ENCODE data around the gene SLC17A5. TPM values are rescaled to one million over a fixed set of nuclear protein-coding genes. Genes with fewer than 3 reads are reported as not detected.

The SLC17A5 gene
- total RNA-seq, 2 experiments from 2014 or later = 7.4 to 9.6 TPM

DNA sequence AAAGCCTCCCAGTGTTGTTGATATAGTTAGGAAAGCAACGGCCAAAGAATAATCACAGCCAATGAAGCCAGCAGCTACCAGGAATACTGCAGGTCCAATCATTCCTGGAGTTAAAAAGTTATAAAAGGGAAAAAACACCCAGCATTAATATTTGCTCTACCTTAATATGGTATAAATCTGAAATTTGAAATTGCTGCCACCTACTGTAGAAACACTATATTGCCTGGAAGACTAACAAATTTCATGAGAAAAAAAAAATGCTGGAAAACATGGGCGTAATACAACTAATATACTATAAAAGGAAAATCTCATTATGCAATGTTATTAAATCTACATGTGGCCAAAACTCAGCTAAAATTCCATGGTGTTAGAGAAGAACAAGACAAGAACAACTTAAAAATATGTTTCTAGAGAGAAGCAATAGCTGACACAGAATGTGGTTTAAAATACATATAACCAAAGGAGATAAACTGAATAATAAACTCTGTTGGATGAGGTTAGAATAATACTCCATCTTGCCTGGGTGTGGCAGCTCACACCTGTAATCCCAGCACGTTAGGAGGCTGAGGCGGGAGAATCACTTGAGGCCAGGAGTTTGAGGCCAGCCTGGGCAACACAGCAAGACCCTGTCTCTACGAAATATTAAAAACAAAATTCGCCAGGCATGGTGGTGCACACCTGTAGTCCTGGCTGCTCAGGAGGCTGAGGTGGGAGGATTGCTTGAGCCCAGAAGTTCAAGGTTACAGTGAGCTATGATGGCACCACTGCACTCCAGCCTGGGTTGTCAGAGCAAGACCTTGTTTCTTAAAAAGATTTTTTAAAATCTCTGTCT lies 43.1 kb downstream of the SLC17A5 start:
- Histone ChIP-seq H3K36me3 (ENCODE audit: insufficient read depth, low read length) (peaks cover 34% of the 10 kb centered on the region), H4K20me1 (ENCODE audit: insufficient read depth, low read length) (no peaks in the 10 kb centered on the region), H3K4me3 (ENCODE audit: low read depth, low read length, poor library complexity, severe bottlenecking) (no peak overlapping the region), H2AFZ (ENCODE audit: low read length) (no peak overlapping the region), H3K27ac (ENCODE audit: low read depth, low read length, poor library complexity, severe bottlenecking) (no peak overlapping the region), H3K9me2 (ENCODE audit: insufficient read depth, low read length) (no peaks in the 10 kb centered on the region), H3K79me2 (ENCODE audit: insufficient read depth, low read depth, low read length) (no peaks in the 10 kb centered on the region), H3K9me3 (ENCODE audit: low read length) (no peaks in the 10 kb centered on the region), H3K4me1 (ENCODE audit: insufficient read depth, low read length, poor library complexity, severe bottlenecking) (no peaks in the 10 kb centered on the region), H3K4me2 (ENCODE audit: low read length) (no peak overlapping the region)
- TF ChIP-seq, protein P1, sequence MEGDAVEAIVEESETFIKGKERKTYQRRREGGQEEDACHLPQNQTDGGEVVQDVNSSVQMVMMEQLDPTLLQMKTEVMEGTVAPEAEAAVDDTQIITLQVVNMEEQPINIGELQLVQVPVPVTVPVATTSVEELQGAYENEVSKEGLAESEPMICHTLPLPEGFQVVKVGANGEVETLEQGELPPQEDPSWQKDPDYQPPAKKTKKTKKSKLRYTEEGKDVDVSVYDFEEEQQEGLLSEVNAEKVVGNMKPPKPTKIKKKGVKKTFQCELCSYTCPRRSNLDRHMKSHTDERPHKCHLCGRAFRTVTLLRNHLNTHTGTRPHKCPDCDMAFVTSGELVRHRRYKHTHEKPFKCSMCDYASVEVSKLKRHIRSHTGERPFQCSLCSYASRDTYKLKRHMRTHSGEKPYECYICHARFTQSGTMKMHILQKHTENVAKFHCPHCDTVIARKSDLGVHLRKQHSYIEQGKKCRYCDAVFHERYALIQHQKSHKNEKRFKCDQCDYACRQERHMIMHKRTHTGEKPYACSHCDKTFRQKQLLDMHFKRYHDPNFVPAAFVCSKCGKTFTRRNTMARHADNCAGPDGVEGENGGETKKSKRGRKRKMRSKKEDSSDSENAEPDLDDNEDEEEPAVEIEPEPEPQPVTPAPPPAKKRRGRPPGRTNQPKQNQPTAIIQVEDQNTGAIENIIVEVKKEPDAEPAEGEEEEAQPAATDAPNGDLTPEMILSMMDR (conservative IDR thresholded peaks at IDR 0.05; ENCODE audit: low read length) = peak; percentile 83
- no peak for TF ChIP-seq EZH2phosphoT487 (IDR thresholded peaks at IDR 0.05; ENCODE audit: borderline replicate concordance, low read depth, low read length)
- ChIA-PET POLR2A (interaction anchor here (0.6 to 2.7 kb wide), 9 partner anchors 21 to 917 kb away, joined by 3 to 12 read pairs (median 3); partner anchors contain the start of gene EEF1A1), CTCF (ENCODE audit: unreplicated experiment) (no interaction called here)
- BruUV-seq (replicated peaks) = no TSS peak
- intact Hi-C loops (cut with micrococcal nuclease; ENCODE audit: unreplicated experiment) = loop anchor here (2.0 kb wide), 1 partner anchor 96 kb away; no protein-coding TSS in a partner anchor
- DNase-seq (ENCODE audit: low spot score) = peak; percentile 51

DNA sequence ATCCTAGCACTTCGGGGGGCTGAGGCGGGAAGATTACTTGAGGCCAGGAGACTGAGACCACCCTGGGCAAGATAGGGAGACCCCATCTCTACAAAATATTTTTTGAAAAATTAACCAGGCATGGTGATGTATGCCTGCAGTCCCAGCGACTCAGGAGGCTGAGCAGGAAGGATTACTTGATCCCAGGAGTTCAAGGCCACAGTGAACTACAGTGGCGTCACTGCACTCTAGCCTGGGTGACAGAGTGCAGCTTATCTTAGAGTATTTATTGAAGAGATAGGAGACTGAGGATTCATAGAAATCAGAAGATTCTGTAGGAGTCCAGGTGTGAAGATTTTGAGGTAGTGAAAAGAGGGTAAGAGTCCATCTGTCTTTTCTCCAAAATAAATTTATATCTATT lies 45.0 kb downstream of the SLC17A5 start:
- Histone ChIP-seq H3K9me3 (ENCODE audit: low read length) (no peaks in the 10 kb centered on the region), H4K20me1 (ENCODE audit: insufficient read depth, low read length) (no peaks in the 10 kb centered on the region), H3K36me3 (ENCODE audit: insufficient read depth, low read length) (peaks cover 28% of the 10 kb centered on the region), H3K27ac (ENCODE audit: low read depth, low read length, poor library complexity, severe bottlenecking) (no peak overlapping the region), H3K4me2 (ENCODE audit: low read length) (no peak overlapping the region), H3K79me2 (ENCODE audit: insufficient read depth, low read depth, low read length) (no peaks in the 10 kb centered on the region), H3K4me1 (ENCODE audit: insufficient read depth, low read length, poor library complexity, severe bottlenecking) (no peaks in the 10 kb centered on the region), H2AFZ (ENCODE audit: low read length) (no peak overlapping the region), H3K4me3 (ENCODE audit: low read depth, low read length, poor library complexity, severe bottlenecking) (no peak overlapping the region), H3K9me2 (ENCODE audit: insufficient read depth, low read length) (no peaks in the 10 kb centered on the region)
- TF ChIP-seq EZH2phosphoT487 (IDR thresholded peaks at IDR 0.05; ENCODE audit: borderline replicate concordance, low read depth, low read length) = no peak
- TF ChIP-seq, protein P1 (conservative IDR thresholded peaks at IDR 0.05; ENCODE audit: low read length) = no peak
- intact Hi-C loops (cut with micrococcal nuclease; ENCODE audit: unreplicated experiment) = no loop called here
- DNase-seq (ENCODE audit: low spot score) = no peak
- CTCF ChIA-PET (ENCODE audit: unreplicated experiment) = no interaction called here
- no TSS peak for BruUV-seq (replicated peaks)
- POLR2A ChIA-PET = interaction anchor here (1.0 to 1.7 kb wide), 4 partner anchors 14 to 95 kb away, joined by 3 to 8 read pairs (median 4); no protein-coding TSS in a partner anchor

DNA sequence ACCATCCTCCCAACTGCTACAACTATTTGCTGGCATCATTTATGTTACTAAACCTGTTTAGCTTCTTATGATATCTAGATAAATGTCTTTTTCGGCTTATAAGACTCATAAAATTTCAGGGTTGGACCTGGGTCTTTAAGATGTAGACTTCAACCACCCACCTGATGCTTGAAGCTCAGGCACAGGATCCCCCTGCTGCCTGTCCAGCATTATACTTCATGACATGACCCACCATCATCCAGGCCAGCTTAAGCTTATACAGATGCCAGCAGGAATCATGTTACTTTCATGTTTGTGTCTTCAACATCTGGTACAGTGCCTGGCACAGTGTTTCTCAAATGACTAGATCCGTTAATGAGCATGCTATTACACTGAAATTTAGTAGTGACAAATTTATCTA lies 47.4 kb downstream of the SLC17A5 start:
- CTCF ChIA-PET (ENCODE audit: unreplicated experiment) = no interaction called here
- no peaks in the 10 kb centered on the region for H3K9me3 ChIP-seq (ENCODE audit: low read length)
- intact Hi-C loops (cut with micrococcal nuclease; ENCODE audit: unreplicated experiment) = no loop called here
- no peaks in the 10 kb centered on the region for H4K20me1 ChIP-seq (ENCODE audit: insufficient read depth, low read length)
- no peaks in the 10 kb centered on the region for H3K9me2 ChIP-seq (ENCODE audit: insufficient read depth, low read length)
- H3K4me3 ChIP-seq (ENCODE audit: low read depth, low read length, poor library complexity, severe bottlenecking) = no peak overlapping the region
- BruUV-seq (replicated peaks) = TSS peak; percentile 23
- DNase-seq (ENCODE audit: low spot score) = no peak
- no peaks in the 10 kb centered on the region for H3K79me2 ChIP-seq (ENCODE audit: insufficient read depth, low read depth, low read length)
- no peak overlapping the region for H3K4me2 ChIP-seq (ENCODE audit: low read length)
- H2AFZ ChIP-seq (ENCODE audit: low read length) = no peak overlapping the region
- TF ChIP-seq, protein P1 (conservative IDR thresholded peaks at IDR 0.05; ENCODE audit: low read length) = no peak
- no peak for TF ChIP-seq EZH2phosphoT487 (IDR thresholded peaks at IDR 0.05; ENCODE audit: borderline replicate concordance, low read depth, low read length)
- H3K27ac ChIP-seq (ENCODE audit: low read depth, low read length, poor library complexity, severe bottlenecking) = no peak overlapping the region
- POLR2A ChIA-PET = no interaction called here
- peaks cover 28% of the 10 kb centered on the region; the same call in 1 of the 2 replicates for H3K36me3 ChIP-seq (ENCODE audit: insufficient read depth, low read length)
- H3K4me1 ChIP-seq (ENCODE audit: insufficient read depth, low read length, poor library complexity, severe bottlenecking) = no peaks in the 10 kb centered on the region
